NCI-H1105 treated with DMSO at 0.1 percent for 48 hours (cell line): Measurements from ENCODE around the gene AHCYL2.
"Not testable (repeated sequence)": the region's sequence is repeated elsewhere in the genome, so short reads cannot be mapped to it uniquely, and the experiment has no call there.

ENCODE experiments used
- DNase-seq: peaks from one replicate; lab custom pipeline; 2025; lab: John Stamatoyannopoulos, UW

The AHCYL2 gene

DNA sequence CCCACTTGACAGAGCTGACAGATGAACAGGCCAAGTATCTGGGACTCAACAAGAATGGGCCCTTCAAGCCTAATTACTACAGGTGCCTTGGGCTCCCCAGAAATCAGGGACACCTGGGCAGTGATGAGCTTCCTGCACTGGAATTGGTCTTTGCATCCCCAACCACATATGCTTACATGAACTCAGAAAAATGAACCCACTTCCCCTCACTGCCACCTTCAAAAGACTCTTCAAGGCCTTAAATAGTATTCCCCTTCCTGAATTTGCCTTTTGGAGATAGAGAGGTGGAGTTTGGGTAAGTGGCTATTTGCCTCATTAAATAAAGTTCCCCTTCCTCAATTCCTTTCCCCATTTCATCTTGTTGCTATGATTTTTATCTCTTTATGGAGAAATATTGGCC, 201.7 kb downstream of the AHCYL2 start:
- DNase-seq = no peak

DNA sequence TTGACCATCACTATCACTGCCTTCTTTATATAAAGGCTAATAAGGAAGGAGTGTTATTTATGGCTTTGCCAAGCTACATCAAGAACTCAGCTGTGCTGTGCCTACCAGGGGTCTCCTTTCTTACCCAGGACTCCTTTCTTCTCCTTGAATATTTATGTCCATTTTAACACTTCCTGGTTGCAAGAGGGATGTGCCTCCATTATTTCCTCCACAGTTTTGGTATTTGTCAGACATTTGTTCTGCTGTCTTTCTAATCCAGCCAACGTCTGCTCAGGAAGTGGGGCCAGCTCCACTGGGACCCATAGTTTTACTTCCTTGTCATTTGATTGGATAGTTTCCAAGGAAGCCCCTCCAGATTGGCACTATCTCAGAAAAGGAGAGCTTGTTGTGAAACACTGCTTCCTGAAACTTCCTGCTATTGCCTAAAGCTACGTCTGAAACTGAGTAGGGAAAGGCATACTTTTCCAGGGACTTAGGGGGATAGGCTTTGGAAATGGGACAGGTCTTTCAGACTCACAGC, 202.8 kb downstream of the AHCYL2 start:
- no peak for DNase-seq

DNA sequence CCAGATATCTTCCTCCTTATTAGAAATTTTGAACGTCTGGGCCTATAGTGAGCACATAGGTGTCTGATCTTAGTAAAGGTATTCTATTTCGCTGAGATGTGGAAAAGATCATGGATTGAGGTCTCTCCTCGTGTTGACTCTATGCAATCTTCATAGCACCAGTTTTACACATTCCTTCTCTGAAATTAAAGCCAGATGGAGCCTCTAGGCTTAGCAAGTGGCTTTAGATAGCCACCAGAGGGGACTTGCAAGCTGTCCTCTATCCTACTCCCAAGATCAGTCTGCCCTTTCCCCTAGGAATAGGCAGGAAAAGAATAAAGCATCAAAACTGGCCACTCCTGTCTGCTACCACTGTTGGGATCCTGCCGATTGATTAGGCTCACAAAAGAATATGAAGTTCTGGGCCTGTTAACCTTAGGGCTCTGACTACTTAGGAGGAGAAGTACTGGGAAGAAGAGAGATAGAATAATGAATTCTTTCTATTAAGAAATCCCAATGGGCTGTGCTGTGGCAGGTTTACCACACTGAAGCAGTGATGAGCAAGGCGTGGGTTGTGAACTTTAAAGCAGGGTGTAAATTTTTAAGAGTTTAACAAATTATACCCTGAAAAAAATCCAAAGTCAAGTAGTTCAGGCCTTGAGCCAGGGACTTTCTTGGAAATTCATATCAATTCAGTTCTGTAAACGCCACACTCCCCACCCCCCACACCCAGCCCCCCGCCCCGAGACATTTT, 207.2 kb downstream of the AHCYL2 start:
- no peak for DNase-seq

DNA sequence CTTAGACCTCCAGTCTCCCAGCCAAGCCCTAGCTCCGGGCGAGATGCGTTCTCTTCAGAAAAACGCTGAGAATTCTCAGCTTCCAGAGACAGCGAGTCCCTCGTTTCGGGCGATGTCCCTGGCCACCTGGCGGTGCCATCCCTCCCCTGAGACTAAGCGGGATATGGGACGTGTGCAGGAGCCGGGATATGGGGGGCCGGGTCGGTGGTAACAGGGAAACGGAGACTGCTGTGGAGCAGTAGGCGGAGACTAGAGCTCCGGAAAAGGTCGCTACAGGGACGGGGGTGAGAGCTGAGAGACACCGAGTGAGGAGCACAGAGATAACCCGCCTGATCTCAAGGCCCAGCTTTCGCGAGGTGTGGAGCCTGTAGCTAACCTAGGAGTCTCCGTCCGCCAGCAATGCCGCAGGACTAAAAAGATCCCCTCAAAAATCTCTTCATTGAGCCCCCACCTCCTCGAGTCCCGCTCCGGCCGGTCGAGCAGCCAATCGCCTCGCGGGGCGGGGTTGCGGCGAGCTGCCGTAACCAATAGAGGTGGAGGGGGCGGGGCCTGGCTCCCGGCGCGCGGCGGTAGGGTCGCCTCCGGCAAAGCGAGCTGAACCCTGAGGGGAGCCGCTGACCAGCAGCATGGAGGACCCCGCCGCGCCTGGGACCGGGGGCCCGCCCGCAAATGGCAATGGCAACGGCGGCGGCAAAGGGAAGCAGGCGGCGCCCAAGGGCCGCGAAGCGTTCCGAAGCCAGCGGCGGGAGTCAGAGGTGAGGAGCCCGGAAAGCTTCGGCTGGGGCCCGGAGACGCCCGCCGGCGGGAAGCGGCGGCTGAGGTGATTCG, 209.2 kb downstream of the AHCYL2 start, which contains the start of gene STRIP2:
Gene STRIP2, plus strand, starts transcription at position 586 of the 828 bp plus-strand sequence. Its CDS starts 41 bp downstream, at position 627.
- peak; percentile 89 for DNase-seq

DNA sequence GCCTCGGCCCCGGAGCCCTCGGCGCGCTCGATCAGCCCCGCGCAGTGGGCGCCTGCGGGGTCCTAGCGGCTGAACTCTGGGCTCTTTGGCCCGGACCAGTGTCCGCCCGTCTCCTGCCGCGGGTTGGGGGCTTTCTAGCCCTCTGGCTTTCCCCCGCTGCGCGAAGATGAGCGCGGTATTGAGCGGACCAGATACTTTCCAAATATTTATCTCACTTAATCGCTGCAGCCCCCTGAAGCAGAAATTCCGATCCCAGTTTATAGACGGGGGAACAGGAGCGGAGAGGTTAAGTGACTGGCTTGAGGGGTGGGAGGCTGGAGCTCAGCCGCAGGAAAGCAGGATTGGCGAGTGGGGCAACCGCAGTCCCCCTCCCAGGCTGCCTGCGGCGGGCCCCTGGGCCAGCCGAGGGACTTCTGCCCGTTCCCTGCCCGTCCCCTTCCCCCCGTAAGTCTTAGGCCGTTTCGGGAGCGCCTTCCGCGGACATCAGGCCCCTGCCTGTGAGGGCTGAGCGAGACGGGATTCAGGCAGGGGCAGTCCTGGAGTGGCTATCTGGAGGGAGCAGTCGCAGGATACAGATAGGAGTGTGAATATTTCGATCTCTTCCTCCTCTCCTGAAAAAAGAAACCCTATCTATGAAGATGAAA, 210.0 kb downstream of the AHCYL2 start:
- peak; percentile 36 for DNase-seq

DNA sequence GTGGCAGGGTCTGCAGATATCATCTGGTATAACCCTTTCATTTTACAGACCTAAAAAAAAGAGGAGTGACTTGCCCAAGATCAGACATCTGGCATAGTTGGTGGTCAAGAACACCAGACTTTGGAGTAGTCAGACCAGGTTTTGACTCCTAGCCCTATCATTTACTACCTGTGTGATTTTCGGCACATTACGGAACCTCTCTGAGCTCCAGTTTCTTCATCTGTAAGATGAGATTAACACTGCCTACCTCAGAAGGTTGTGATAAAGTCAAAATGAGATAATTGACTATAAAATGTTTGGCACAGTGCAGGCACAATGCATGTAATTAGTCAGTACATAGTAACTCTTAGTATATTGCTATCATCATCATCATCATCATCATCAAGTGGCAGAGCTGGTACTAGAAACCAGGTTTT, 210.6 kb downstream of the AHCYL2 start:
- DNase-seq = no peak

DNA sequence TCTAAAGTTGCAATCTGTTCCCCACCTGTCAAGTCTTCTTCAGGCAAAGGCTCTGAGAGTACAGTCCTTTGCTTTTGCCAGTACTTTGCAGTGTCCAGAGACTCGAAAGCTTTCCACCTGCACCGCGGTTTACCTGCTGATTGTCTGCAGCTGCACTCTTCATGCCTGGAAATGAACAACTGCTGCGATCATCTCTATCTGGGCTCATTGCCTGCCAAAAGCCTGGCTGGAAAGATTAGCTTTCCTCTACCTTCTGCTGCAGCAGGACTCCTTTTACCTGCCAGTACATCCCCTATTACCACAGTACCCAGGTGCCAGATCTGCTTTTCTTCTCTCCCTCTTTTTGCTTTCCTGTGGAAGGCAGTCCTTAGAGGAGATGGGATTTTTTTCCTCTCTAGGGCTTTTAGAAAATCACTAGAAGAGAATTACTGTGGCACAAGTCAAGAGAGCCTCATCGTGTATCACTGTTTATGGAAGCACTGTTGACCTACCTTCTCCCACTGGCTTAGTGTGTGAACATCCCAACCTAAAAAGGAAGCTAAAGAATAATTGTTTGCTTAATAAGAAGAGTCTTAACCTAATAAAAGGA, 211.6 kb downstream of the AHCYL2 start:
- DNase-seq = peak; percentile 66

DNA sequence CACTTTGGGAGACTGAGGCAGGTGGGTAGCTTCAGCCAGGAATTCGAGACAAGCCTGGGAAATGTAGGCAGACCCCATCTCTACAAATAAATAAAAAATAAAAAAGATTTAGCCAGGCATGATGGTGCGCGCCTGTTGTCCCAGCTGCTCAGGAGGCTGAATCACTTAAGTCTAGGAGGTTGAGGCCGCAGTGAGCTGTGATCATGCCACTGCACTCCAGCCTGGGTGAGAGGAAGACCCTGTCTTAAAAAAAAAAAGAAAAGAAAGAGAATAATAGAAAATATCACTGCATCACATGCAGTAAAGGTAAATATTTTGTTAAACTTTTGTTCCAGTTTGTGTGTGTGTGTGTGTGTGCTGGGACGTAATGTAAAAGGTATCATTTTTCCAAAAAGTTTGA, 212.4 kb downstream of the AHCYL2 start:
- no peak for DNase-seq

DNA sequence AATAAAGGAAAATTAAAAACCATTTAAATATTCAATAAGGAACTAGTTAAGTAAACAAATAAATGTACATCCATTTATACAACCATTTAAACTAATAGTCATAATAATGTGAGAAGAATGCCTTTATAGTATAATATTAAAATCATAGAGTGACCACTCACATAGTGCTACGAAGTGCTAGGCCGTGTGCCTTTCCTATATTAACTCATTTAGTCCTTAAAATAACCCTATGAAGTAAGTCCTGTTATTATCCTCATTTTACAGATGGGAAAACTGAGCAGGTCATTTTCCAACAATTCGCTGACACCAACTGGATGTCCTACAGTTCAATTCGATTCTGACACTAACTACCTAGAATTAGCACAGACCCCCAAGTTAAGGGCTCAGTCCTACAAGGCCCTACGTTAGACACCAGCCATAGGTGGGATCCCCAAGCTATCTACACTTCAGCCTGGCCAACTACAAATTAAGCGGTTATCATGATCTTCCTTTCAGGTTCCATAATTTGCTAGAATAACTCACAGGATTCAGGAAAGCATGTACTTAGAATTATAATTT, 213.5 kb downstream of the AHCYL2 start:
- no peak for DNase-seq

DNA sequence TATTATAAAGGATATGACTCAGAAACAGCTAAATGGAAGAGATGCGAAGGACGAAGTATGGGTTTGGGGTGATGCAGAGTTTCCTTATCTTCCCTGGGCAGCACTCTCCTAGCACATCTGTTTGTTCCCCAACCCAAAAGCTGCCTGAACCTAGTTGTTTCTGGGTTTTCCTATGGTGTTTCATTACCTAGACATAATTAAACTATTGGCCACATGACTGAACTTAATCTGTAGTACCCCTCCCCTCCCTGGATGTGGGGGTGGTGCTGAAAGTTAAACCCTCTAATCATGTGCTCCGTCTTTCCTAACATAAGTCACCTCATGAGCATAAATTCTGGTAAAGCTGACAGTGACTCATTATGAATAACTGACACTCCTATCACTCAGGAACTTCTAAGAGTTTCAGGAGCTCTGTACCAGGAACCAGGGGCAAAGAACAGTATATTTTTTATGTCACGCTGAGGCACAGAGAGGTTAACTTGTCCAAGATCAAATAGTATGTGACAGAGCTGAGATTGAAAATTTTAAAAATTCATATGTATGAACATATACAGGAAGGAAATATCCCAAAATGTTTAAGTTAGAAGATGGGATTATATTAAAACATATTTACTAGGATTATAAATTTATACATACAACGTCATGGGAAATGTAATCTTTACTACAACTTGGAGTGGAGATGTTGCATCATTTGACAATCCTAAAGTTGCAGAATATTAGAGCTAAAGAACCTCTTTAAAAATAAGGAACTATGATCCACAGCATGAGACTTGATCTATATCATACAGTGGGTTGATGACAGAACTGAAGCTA, 214.2 kb downstream of the AHCYL2 start:
- DNase-seq = no peak

DNA sequence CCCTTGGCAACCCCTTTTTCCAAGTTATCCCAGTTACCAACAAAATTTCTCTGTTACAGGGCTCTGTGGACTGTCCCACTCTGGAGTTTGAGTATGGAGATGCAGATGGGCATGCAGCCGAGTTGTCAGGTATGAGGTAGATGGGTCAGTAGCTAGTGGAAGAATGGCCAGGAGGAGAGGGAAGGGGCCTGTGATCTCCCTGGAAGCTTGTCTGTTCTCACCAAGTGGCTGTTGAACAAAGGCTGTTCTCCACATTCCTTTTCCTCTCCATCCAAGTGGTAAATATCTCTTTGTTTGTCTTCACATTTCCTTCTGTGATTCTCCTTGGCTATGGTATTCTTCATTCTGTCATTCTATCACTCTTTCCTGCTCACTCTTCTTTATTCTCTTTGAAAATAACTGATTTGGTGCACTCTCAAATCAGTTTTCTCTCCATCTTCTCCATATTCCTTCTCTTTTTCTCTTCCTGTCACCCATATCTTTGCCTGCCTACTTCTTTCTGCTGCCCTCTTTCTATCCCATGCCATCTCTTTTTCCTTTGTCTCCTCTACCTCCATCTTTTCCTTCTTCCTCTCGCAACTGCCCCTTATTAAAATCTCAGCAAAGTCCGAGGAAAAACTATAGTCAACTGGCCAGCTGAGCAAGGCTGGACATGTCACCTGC, 215.3 kb downstream of the AHCYL2 start:
- no peak for DNase-seq

DNA sequence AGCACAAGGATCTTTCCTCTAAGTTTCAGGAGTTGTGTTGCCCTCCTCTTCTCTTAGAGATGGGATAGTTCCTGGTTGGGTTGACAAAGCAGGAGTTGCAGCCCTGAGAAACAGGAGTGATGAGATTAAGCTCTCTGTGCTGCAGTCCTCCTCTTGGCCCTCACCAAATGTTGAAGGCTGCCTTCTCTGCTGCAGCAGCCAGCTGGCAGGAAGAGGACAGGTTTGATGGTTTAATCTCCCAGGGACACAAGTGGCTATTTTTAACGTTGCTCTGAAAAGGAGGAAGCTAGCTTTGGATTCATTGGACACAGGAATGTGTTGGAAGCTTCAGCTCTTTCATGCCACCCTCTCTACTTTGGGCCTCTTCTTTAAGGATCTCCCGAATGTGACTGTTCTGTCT, 218.8 kb downstream of the AHCYL2 start:
- DNase-seq = no peak

DNA sequence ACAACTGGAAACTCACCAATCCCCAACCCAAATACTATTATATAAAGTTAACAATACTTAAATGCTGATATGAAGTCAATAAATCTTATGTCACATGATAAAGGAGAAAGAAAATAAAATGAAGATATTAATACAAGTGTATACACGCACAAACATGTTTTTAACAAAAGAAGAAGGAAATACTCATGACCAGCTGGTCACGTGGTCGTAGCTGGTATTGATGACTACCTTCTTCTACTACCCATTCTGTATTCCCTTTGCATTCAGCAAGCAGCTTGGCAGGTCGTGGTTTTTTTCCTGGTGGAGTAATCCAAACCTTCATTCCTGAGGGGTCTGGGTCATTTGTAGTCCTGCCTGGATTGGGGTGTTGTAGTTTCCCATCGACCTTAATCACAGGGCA, 219.9 kb downstream of the AHCYL2 start:
- not testable (repeated sequence) for DNase-seq

DNA sequence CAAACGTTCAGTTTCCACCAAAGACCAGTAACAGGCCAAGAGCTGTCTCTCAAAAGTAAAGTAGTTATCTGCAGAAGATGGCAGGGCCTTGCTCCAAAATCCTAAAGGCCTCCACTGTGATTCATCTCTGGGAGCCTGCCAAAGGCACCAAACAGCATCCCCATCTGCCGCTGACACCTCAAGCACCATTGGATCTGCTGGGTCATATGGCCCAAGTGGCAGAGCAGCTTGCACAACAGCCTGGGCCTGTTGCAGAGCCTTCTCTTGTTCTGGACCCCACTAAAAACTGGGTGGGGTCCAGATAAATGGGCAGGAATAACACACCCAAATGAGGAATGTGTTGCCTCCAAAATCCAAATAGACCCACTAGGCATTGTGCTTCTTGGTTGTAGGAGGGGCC, 222.1 kb downstream of the AHCYL2 start:
- DNase-seq = not testable (repeated sequence)

DNA sequence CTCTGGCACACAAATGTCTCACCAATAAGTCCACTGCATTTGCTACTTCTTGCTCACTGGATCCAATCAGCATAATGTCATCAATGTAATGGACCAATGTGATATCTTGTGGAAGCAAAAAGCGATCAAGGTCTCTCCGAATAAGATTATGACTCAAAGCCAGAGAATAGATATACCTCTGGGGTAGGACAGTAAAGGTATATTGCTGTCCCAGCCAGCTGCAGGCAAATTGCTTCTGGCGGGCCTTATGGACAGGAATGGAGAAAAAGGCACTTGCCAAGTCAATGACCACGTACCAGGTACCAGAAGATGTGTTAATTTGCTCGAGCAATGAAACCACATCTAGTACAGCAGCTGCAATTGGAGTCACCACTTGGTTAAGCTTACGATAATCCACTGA, 222.6 kb downstream of the AHCYL2 start:
- not testable (repeated sequence) for DNase-seq

DNA sequence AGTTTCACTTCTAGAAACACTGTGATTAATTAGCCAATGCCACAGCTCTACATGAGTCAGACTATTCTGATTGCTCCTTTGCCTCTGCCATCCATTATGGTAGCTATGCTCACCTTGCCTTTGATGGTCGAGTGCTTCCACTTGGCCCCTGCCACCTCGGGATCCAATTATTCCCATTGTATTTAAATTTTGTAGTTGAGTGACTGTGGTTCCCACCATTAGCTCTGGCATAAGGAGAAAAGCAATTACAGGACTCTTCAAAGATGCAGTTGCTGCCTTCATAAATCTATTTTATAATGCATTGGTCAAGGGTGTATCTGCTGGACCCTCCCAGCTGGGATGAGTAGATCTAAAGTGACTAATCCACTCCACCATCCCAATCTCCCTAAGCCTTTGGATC, 223.8 kb downstream of the AHCYL2 start:
- not testable (repeated sequence) for DNase-seq

DNA sequence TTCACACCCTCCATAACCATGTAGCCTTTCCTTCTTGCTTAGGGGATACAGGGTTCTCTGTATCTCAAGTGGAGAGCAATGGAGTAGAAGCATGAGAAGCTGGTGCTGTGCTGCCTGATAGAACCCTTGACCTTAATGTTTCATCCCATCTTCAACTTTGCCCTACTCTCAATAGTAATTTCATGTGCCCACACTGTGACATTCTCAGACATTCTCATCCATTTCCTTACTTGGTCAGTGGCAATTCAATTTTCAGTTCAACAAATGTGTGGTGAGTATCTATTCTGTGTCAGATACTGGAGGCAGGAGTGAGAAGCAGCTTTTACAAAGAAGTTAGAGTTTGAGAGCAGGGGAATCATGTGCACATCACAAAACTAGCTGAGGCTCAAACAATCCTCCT, 225.5 kb downstream of the AHCYL2 start:
- DNase-seq = no peak

DNA sequence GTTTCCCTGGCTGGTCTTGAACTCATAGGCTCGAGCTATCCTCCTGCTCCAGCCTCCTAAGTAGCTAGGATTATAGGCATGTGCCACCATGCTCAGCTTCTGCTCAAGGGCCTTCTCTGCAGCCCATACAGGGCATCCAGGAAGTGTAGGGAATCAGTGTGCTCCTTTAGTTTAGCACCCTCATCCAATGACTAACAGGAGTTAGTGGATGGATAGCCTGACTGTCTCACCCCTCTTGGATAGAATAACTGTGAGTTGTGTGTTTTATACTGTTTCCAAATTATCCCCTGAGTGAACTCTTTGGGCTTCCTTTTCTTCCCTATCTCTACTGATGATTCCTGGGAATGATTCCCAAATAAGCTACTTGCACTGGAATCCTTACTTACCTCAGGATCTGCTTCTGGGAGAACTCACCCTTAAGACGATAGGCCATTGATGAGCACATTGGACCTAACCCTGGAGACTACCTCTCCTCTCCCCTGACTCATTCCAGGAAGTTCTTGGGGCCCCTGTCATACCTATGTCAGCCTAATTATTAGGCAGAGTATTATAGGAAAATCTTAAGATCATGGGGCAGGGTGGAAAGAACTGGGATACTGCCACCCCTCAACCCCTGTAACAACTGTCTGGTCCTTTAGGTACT, 227.9 kb downstream of the AHCYL2 start:
- DNase-seq = no peak

DNA sequence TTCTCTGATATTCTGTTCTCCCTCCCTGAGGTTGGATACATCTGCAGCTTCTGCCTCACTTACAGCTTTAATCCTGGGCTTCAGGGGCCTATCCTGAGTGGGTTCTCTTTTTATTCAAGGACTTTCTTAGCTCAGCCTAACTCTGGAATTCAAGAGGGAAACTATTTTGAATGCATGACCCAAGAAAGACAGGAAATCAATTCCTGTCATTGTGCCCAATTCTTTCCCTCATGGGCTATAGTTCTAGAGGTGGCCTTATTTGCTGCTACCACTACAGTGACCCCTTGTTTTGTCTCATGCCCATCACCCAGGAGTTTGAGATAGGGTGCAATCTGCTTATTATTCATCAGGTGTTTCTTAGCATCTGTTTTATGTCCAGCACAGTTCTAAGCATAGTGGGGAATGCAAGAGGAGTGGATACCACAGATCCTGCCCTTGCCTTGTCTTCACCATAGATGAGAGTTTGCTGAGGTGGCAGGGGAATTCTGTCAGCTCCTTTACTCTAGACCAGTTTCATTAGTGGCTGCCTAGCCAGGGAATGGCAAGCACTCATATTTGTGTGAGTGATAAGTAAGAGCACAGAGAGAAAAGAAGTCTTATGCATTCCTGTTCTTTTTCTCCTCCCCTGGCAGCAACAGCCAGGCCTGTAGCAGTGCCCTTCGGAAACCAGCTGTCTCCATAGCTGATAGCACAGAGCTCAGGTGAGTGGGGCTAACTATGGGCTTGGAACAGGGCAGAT, 228.8 kb downstream of the AHCYL2 start:
- DNase-seq = no peak
